Neural progenitor cell (in vitro differentiated cells): Measurements from ENCODE around the gene FAM9C. TPM values are rescaled to one million over a fixed set of nuclear protein-coding genes. Genes with fewer than 3 reads are reported as not detected.

Source experiments
- DNase-seq: peaks from one replicate; pipeline ENCODE4 v3.0.0-alpha.2; 2016; ENCODE audit warnings: low spot score
- H2AFZ ChIP-seq: fragments of 200-600 bp; sonication (generic); replicated peaks from 2 replicates; pipeline ENCODE4 v1.6.1; 2016; ENCODE audit warnings: antibody characterized with exemption
- H3F3A ChIP-seq: fragments of 200-600 bp; sonication (generic); 2 replicates; pipeline ENCODE4 v1.6.1; 2016; ENCODE audit warnings: antibody characterized with exemption, low read depth
- H3K27ac ChIP-seq: fragments of 200-600 bp; sonication (generic); 2 replicates; pipeline ENCODE4 v1.5.1; 2016; ENCODE audit warnings: mild to moderate bottlenecking
- H3K27me3 ChIP-seq: fragments of 200-600 bp; sonication (generic); 2 replicates; pipeline ENCODE4 v1.6.1; 2016; ENCODE audit warnings: mild to moderate bottlenecking, moderate library complexity
- H3K36me3 ChIP-seq: fragments of 200-600 bp; sonication (generic); 2 replicates; pipeline ENCODE4 v1.5.1; 2016
- H3K4me1 ChIP-seq: fragments of 200-600 bp; sonication (generic); 2 replicates; pipeline ENCODE4 v1.6.1; 2016; ENCODE audit warnings: mixed run types
- H3K4me2 ChIP-seq: fragments of 200-600 bp; sonication (generic); 2 replicates; pipeline ENCODE4 v1.6.1; 2016
- H3K4me3 ChIP-seq: fragments of 200-600 bp; sonication (generic); 2 replicates; pipeline ENCODE4 v1.5.1; 2016
- H3K79me2 ChIP-seq: fragments of 200-600 bp; sonication (generic); 2 replicates; pipeline ENCODE4 v1.6.1; 2016; ENCODE audit warnings: low read depth
- H3K9ac ChIP-seq: fragments of 200-600 bp; sonication (generic); 2 replicates; pipeline ENCODE4 v1.6.1; 2016
- H3K9me3 ChIP-seq: fragments of 200-600 bp; sonication (generic); 2 replicates; pipeline ENCODE4 v1.5.1; 2016; ENCODE audit warnings: low read depth
- H4K20me1 ChIP-seq: fragments of 200-600 bp; sonication (generic); 2 replicates; pipeline ENCODE4 v1.6.1; 2016; ENCODE audit warnings: low read depth
- H3K27ac Mint-ChIP-seq: 3 replicates; pipeline ENCODE4 v1.8.0; 2021; ENCODE audit warnings: mixed read lengths
- H3K27me3 Mint-ChIP-seq: 2 replicates; pipeline ENCODE4 v1.8.0; 2022; ENCODE audit warnings: low read depth, mild to moderate bottlenecking, inconsistent platforms, moderate library complexity, mixed read lengths; ENCODE audit not compliant: insufficient read depth
- H3K36me3 Mint-ChIP-seq: 3 replicates; pipeline ENCODE4 v1.8.0; 2021; ENCODE audit warnings: mixed read lengths
- H3K4me1 Mint-ChIP-seq: 3 replicates; pipeline ENCODE4 v1.8.0; 2021; ENCODE audit warnings: mixed read lengths
- H3K4me3 Mint-ChIP-seq: 3 replicates; pipeline ENCODE4 v1.8.0; 2021; ENCODE audit warnings: mild to moderate bottlenecking, moderate library complexity, mixed read lengths
- H3K9me3 Mint-ChIP-seq: 3 replicates; pipeline ENCODE4 v1.8.0; 2020; ENCODE audit warnings: mixed read lengths
- EZH2 ChIP-seq: fragments of 200-600 bp; sonication (generic); IDR thresholded peaks from 2 replicates; pipeline ENCODE4 v1.6.1; 2017; ENCODE audit warnings: antibody characterized with exemption, mild to moderate bottlenecking, moderate library complexity
- EZH2phosphoT487 ChIP-seq: fragments of 200-600 bp; sonication (generic); IDR thresholded peaks from 2 replicates; pipeline ENCODE4 v1.6.1; 2017; ENCODE audit warnings: antibody characterized with exemption
- total RNA-seq: library from RNA; depleted of rRNA; stranded (reverse); fragments of >200 nt; gene quantifications from 2 replicates; pipeline ENCODE4 v1.2.3, GENCODE V29; 2015; ENCODE audit warnings: low replicate concordance
- TF ChIP-seq, protein P1 (sequence below): fragments of 200-600 bp; sonication (generic); IDR thresholded peaks from 2 replicates; pipeline ENCODE4 v1.5.1; 2017; ENCODE audit warnings: antibody characterized with exemption, mild to moderate bottlenecking

FAM9C gene
- total RNA-seq, 1 donor from 2014 or later, result not detected

DNA sequence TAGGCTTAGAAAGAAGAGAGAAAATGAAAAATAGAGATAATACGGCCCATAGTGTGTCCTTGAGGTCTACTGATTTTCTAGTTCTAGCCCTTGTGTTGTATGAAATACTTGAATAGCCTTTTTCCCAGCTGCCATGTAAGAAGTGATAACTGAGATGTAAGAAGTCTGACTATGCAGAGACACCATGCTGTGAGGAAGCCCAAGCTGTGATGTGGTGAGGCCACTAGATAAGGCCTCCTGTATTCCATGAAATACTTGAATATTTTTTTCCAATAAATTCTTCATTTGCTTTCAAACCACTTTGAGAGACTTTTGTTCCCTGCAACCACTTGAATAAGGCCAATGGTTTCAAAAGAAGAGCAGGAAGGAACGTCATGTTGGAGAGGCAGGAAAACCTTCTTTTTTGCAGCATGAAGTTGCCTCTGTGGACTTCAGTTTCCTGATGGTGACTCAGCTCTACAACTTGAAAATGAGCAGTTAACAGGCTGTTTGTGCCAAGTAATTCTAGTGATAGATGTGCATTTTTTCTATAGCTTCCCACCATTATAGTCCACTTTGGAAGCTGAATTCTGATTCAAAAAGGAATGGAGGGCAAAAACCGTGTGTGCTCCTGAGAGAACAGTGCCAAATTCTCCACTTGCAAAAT is 25.5 kb upstream of the FAM9C start:
- DNase-seq, result no peak
- H3K27ac Mint-ChIP-seq, result no peak overlapping the region
- no peaks in the 10 kb centered on the region for H3K4me1 ChIP-seq
- H3K9ac ChIP-seq, result no peak overlapping the region
- TF ChIP-seq, protein P1, sequence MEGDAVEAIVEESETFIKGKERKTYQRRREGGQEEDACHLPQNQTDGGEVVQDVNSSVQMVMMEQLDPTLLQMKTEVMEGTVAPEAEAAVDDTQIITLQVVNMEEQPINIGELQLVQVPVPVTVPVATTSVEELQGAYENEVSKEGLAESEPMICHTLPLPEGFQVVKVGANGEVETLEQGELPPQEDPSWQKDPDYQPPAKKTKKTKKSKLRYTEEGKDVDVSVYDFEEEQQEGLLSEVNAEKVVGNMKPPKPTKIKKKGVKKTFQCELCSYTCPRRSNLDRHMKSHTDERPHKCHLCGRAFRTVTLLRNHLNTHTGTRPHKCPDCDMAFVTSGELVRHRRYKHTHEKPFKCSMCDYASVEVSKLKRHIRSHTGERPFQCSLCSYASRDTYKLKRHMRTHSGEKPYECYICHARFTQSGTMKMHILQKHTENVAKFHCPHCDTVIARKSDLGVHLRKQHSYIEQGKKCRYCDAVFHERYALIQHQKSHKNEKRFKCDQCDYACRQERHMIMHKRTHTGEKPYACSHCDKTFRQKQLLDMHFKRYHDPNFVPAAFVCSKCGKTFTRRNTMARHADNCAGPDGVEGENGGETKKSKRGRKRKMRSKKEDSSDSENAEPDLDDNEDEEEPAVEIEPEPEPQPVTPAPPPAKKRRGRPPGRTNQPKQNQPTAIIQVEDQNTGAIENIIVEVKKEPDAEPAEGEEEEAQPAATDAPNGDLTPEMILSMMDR, result no peak
- H4K20me1 ChIP-seq, result no peaks in the 10 kb centered on the region
- no peaks in the 10 kb centered on the region for H3K4me1 Mint-ChIP-seq
- H3K9me3 ChIP-seq, result no peaks in the 10 kb centered on the region
- H3K79me2 ChIP-seq, result no peaks in the 10 kb centered on the region
- no peak overlapping the region for H3K27ac ChIP-seq
- no peaks in the 10 kb centered on the region for H3K36me3 ChIP-seq
- peaks cover 20% of the 10 kb centered on the region for H3K9me3 Mint-ChIP-seq
- no peaks in the 10 kb centered on the region for H3K27me3 Mint-ChIP-seq
- H3K27me3 ChIP-seq, result no peaks in the 10 kb centered on the region
- H3K4me2 ChIP-seq, result no peak overlapping the region
- no peaks in the 10 kb centered on the region for H3F3A ChIP-seq
- H2AFZ ChIP-seq, result no peak overlapping the region
- H3K4me3 ChIP-seq, result no peak overlapping the region
- no peaks in the 10 kb centered on the region for H3K36me3 Mint-ChIP-seq
- no peak overlapping the region for H3K4me3 Mint-ChIP-seq

DNA sequence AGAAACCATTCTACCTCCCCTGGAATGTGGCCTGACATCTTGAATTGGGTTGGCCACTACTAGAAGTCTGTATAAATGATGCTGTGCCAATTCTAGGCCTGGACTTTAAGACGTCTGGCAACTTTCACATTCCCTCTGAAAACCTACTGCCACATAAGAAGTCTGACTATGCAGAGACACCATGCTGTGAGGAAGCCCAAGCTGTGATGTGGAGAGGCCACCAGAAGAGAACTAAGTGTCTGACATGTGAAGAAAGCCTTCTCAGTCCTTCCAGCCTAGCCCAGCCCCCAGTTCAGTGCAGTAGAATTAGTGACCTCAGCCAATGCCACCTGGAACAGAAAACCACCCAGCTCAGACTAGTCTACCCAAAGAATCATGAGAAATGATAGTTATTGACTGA is 24.2 kb upstream of the FAM9C start:
- H3K4me3 ChIP-seq, result no peak overlapping the region
- TF ChIP-seq, protein P1, result no peak
- TF ChIP-seq EZH2phosphoT487, result no peak
- TF ChIP-seq EZH2, result no peak
- no peak overlapping the region for H3K9ac ChIP-seq
- no peak for DNase-seq
- no peaks in the 10 kb centered on the region for H4K20me1 ChIP-seq
- no peaks in the 10 kb centered on the region for H3F3A ChIP-seq
- H2AFZ ChIP-seq, result no peak overlapping the region
- H3K4me2 ChIP-seq, result no peak overlapping the region
- no peaks in the 10 kb centered on the region for H3K79me2 ChIP-seq
- Mint-ChIP-seq H3K4me3 (no peak overlapping the region), H3K27ac (no peak overlapping the region), H3K9me3 (peaks cover 15% of the 10 kb centered on the region), H3K36me3 (no peaks in the 10 kb centered on the region), H3K4me1 (no peaks in the 10 kb centered on the region), H3K27me3 (no peaks in the 10 kb centered on the region)
- H3K4me1 ChIP-seq, result no peaks in the 10 kb centered on the region
- H3K27me3 ChIP-seq, result no peaks in the 10 kb centered on the region
- no peak overlapping the region for H3K27ac ChIP-seq
- no peaks in the 10 kb centered on the region for H3K9me3 ChIP-seq
- H3K36me3 ChIP-seq, result no peaks in the 10 kb centered on the region

DNA sequence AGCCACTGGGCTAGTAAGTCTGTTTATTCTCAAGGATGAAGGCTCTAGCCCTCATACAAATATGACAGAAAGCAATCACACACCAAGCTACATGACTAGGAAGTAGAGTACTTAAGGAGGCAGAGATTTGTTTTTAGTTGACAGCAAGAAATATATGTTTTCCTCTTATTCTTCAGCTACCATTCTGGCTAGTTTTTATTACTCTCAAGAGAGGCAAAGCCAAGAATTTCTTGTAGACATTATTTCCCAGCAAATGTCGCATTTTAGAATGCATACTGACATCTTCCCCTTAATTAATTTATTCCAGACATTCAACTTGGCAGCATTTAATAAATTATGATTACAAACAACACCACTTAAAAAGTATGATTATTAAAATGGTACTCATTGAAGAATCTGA is 23.4 kb upstream of the FAM9C start:
- no peak overlapping the region for H3K9ac ChIP-seq
- Mint-ChIP-seq H3K27ac (no peak overlapping the region), H3K4me1 (no peaks in the 10 kb centered on the region), H3K36me3 (no peaks in the 10 kb centered on the region), H3K9me3 (peaks cover 21% of the 10 kb centered on the region), H3K4me3 (no peak overlapping the region), H3K27me3 (peaks cover 2% of the 10 kb centered on the region)
- H2AFZ ChIP-seq, result no peak overlapping the region
- H3K27me3 ChIP-seq, result no peaks in the 10 kb centered on the region
- no peaks in the 10 kb centered on the region for H3K4me1 ChIP-seq
- no peak overlapping the region for H3K27ac ChIP-seq
- no peaks in the 10 kb centered on the region for H3K36me3 ChIP-seq
- TF ChIP-seq, protein P1, result no peak
- TF ChIP-seq EZH2 (no peak), EZH2phosphoT487 (no peak)
- H3F3A ChIP-seq, result no peaks in the 10 kb centered on the region
- no peaks in the 10 kb centered on the region for H3K79me2 ChIP-seq
- no peak overlapping the region for H3K4me2 ChIP-seq
- H4K20me1 ChIP-seq, result no peaks in the 10 kb centered on the region
- H3K4me3 ChIP-seq, result no peak overlapping the region
- no peak for DNase-seq
- no peaks in the 10 kb centered on the region for H3K9me3 ChIP-seq
